Kasumi-1 (cell line): Measurements from ENCODE around the gene MT2A.
"Not testable (repeated sequence)": the region's sequence is repeated elsewhere in the genome, so short reads cannot be mapped to it uniquely, and the experiment has no call there.

Source experiments
- DNase-seq, 2 experiments: peaks; one replicate each; lab custom pipeline; 2025; lab: John Stamatoyannopoulos, UW

Gene MT2A

DNA sequence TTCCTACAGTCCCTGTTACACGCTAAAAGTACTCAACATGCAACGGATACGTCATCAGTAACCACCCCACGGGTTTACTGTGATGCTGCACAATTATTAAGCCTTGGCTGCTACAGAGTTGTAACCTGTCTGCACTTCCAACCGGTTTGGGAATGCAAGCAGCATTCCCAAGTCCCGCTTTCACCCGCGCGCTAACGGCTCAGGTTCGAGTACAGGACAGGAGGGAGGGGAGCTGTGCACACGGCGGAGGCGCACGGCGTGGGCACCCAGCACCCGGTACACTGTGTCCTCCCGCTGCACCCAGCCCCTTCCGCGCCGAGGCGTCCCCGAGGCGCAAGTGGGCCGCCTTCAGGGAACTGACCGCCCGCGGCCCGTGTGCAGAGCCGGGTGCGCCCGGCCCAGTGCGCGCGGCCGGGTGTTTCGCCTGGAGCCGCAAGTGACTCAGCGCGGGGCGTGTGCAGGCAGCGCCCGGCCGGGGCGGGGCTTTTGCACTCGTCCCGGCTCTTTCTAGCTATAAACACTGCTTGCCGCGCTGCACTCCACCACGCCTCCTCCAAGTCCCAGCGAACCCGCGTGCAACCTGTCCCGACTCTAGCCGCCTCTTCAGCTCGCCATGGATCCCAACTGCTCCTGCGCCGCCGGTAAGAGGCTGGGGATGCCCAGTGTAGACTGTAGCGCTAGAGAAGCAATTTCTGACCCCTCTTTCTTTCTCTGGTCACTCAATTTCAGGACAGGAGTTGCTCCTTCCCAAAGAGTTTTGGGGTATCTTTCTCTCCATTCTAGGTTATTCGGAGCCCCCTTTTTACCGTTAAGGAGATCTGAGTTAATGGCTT is at the start of gene MT2A:
MT2A (plus strand) TSS at position 542 of the 833 bp plus-strand sequence; CDS start at position 614, 72 bp downstream.
- peak; percentile 97 to 99 for DNase-seq

DNA sequence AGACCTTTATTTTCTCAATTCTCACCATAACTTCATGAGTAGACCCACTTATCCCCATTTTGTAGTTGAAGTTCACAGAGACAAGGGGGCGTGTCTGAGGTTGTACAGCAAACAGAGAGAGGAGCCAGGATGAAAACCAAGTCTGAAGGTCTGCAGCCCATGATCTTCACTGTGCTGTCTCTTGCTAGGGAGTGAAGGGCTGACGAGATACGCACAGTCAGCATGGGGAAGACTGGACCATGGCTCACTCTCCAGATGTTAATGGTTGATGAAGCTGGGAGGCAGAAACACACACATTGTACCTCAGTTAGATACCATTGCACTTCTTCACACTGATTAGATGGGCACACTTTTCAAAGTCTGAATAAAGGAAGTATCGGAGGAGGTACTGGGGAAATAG is 49.3 kb upstream of the MT2A start:
- no peak for DNase-seq

DNA sequence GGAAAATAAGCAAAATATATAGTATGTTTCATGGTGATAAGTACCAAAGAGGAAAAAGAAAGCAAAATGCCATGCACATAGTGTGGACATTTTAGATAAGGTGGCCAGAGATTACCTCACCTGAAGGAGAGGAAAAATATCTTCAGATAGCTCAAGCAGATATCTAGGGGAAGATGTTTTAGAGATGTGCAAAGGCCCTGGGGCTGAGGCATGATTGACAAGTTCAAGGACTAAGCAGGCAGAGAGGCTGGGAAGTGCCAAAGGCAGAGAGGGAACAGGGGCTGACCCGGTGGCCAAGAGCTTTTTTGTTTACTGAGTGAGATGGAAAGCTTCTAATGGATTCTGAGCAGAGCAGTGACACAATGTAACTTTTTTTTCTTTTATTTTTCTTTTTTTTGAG is 47.9 kb upstream of the MT2A start:
- no peak for DNase-seq

DNA sequence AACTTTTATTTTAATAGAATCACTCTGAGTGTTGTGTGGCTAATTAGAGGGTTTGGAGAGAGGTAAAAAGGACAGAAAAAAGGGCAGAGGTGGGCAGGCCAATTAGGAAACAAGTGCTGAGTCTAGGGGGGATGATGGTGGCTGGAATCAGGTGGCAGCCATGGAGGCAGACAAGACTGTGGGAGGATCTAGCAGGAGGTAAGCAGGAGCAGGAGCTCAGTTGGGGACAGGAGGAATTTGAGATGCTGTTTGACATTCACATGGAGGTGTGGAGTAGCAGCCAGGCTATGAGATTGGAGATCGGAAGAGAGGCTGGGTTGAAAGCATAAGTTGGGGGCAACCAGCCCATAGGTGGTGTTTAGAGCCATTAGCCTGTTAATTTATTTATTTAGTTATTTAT is 47.3 kb upstream of the MT2A start:
- no peak for DNase-seq

DNA sequence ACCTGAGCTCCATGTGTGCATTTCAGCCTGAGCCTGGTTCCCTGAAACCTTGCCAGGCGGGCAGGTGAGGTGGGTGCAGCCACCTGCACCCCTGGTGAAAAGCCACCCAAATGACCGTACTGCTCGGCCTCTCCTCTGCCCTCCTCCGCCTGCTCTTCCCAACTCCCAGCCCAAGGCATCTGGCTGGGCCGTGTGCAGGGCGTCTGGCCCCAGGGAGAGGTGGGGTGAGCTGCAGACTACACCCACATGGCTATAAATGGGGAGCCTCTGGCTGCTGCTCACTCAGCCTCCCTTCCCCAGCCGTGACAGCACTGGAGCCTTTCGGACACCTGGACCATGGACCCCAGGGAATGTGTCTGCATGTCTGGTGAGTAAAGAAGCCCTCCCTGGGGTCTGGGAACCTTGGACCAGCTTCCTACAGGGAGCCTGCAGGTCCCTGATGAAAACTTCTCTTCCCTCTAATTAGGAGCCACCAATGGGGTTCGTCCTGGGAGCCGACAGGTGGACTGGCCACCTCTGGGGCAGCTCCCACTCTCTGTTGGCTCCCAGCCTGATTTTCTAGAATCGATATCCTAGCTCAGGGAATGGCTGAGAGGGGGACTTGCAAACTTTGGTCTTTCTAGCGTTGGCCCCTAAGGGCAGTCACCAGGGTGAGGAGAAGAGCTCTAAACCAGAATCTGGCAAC is 43.4 kb upstream of the MT2A start, which contains the start of gene MT4:
MT4 (plus strand) TSS at position 281 of the 685 bp plus-strand sequence; CDS start at position 337, 56 bp downstream.
- no peak for DNase-seq

DNA sequence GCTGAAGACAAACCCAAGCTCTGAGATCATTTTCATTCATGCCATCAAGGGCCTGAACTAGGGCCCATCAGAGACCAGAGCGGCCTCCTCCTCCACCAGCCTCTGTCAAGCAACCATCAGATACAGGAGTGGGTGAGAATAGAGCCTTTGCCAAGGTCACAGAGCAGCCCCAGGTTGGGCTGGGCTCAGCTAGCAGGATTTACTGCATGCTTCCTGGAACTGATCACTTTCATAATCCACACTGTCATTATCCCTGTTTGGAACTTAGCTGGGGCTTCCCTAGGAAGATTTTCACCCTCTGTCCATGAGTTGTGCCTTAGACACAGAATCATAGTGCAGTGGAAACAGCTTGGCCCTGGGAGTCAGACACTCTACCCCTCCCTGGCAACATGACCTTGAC is 38.4 kb upstream of the MT2A start:
- DNase-seq: no peak

DNA sequence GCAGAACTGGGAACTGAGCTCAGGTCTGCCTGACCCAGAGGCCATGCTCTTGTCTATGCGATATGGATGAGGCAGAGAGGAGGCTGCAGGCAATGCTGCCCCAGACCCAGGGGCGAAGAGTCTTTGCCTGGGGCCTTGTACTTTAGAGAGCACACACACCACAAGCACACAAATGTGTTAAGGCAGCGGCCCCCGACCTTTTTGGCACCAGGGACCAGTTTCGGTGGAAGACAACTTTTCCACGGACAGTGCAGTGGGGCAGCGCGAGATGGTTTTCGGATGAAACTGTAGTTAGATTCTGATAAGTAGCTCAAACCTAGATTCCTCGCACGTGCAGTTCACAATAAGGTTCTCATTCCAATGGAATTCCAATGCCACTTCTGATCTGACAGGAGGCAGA is 36.9 kb upstream of the MT2A start:
- no peak for DNase-seq

DNA sequence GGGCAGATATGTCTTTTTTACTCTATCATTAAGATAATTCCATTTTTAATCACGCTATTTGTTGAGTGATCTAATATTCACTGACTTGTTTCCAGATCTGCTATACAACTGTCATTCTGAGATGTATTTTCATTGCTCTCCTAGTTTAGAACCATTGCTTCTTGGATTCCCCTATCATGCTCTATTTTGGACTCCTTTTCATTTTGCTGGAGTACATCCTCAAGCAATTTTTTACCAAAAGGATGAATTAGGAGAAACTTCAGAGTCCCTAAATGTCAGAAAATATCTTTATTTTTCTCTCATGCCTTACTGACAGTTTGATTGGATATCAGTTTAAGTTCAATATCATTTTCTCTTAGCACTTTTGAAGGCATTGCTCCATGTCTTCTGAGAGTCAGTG is 33.8 kb upstream of the MT2A start:
- DNase-seq: no peak

DNA sequence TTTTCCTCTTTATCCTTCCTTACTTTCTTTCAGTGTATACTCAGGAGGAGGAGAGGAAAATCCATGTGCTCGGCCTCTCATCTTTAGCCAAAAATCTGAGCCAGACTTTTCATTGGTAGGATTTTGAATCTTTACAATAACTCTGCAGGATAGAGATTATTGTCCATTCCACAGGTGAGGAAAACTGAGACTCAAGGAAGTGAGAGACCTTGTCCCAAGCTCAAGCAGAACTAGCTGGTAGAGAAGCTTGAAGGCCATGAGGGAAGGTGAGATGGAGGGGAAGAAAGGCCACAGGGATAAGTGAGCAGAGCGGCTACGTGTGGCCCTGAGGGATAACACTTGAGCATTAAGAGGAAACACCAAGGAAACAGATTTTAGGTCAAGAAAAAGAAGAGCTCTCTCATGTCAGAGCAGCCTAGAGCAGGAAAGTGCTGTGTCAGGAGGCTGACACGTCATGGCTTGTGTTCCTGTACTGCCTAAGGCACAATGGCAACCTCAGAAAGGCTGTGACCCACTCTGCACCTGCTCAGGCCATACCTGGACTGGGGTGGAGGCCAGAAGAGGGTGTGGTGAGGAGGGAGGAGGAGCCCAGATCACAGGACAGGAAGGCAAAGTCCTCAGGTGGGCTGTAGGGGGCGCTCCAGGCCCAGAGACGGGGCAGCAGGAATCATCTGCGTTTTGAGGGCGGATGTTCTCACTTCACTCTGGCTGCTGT is 31.6 kb upstream of the MT2A start:
- peak; percentile 70 to 75 for DNase-seq

DNA sequence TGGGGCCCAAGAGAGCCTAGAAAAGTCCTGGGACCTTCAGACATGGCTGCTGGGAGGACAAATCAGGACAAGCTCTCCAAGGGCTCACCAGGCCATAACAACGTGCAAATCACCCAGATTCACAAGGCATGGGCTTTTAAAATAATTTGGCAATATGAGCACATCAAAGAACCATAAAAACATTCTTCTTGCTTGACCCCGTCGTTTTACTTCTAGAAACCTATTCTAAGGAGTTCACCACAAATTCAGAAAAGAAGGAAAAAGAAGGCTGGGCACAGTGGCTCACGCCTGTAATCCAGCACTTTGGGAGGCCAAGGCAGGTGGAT is 31.1 kb upstream of the MT2A start:
- DNase-seq: no peak

DNA sequence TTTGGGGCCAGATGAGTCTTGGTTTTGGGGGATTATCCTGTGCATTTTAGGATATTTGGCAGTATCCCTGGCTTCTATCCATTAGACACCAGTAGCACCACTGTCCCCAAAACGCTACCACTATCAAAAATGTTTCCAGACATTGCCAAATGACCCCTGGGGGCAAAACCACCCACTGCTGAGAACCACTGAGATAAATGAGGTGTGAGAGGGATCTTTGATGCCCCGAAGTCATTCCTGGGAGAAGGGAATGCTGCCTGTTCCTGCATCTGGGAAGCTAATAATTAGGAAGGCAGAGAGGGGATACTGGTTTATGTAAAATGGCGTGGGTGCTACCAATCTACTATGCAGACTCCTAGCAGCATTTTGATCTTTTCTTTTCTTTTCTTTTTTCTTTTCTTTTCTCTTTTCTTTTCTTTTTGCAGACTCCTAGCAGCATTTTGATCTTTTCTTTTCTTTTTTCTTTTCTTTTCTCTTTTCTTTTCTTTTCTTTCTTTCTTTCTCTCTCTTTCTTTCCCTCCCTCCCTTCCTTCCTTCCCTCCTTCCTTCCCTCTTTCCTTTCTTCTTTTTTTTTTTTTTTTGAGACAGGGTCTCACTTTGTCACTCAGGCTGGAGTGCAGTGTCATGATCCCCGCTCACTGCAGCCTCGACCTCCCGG is 27.9 kb upstream of the MT2A start:
- no peak for DNase-seq

DNA sequence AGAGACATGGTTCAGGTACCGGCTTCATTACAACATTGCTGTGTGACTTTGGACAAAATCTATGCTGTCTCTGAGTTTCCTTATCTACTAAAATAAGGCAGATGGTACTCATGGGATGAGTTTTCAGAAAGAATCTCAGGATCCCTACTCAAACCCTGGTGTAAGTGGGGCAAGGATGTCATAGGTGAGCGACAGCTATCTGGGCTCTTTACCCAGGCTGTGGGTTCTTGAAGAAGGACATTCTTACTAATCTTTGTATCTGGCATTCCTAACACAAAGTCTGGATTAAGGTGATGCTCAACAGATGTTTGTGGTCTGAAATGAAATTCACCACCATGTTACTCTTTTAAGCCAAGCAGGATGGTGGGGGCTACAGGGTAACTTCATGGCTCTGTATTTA is 25.5 kb upstream of the MT2A start:
- not testable (repeated sequence) for DNase-seq

DNA sequence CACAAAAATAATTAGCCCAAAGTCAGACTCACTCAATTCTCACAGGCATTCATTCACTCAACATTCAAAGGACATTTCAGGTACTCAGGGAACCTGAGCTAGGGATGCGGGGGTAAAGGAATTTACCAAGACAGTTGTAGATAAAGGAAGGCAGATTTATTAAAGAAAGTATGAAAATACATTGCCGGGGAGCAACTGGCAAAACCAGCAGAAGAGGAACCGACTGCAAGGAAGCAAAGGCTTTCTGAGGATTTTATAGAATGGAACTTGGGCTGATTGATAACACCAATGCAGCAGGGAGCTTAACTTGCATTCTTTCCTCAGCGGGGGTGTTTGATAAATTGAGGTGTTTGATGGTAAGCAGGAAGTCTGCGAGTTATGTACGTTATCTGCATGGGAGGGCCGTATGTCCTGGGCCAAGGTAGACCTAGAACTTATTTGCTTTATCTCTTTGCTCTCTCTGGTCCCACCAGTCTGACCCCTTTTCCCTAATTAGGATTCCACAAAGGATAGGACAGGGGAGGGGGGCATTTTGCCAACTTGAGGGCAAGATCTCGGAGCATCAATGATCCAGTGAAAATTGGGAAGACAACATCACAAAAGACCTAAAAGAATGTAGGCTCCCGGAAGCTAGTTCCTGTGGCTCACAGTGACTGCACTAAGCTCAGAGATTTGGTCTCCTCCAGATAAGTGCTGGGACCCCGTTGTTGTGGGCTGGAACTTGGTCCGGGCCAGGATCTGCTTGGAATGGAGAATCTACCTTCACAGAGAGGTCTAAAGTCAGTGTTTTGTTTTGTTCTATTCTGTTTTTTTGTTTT is 24.8 kb upstream of the MT2A start:
- DNase-seq: no peak

DNA sequence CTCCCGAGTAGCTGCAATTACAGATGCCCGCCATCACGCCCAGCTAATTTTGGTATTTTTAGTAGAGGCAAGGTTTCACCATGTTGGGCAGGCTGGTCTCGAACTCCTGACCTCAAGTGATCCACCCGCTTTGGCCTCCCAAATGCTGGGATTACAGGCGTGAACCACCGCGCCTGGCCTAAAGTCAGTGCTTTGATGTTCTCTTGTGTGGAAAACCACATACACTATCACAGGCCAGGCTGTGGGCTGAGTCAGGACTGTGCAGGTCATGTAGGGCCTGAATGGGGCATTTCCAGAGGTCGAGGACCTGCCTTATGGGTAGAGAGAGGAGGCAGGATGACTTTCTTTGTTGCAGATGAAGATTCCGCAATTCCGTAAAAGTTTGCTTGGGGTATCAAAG is 24.1 kb upstream of the MT2A start:
- no peak for DNase-seq

DNA sequence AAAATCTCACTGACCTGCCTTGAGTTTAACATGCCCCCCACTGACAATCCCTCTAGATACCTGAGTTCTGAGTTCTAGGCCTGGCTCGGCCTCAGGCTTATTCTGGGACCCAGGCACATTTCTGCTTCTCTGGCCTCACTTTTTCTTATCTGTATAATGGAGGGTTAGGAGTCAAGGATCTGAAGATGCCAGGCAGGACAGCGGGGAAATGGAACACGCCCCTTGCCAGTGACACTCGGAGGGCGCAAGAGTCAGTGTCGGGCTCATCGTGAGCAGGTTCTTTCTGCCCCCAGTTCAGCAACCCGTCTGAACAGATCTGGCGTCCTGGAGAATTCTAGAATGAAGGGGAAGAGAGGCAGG is 19.6 kb upstream of the MT2A start:
- no peak for DNase-seq

DNA sequence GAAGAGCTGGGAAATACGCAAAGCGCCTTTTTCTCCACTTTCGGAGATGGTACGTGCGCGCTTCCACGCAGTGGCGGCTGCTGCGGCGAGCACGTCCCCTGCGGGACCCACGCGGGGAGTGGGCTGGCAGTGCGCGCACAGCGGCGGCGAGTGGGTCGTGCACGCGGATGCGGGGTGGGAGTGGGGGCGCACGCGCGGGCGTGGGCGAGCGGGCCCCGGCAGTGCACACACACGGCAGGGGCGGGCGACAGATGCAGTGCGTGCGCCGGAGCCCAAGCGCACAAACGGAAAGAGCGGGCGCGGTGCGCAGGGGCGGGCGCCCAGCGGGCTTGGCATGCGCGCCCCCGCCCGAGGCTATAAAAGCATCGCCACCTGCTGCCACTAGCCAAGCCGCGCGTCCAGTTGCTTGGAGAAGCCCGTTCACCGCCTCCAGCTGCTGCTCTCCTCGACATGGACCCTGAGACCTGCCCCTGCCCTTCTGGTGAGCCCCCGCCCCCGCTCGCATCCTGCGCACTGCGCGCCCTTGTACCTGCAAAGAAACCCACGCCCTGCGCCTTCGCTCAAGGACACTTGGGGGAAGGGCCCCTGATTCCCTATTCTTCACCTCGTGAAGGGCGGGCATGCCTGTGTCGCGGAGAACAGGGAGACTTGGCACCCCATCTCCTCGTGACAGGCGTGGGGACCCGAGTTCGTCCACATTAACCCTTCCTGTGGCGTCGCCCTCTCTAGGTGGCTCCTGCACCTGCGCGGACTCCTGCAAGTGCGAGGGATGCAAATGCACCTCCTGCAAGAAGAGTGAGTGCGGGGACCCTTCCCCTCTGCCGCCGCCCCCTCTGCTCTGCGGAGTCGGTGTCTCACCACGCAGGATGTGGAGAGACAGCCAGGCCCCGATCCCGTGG is 19.0 kb upstream of the MT2A start, which contains the start of gene MT3:
MT3 (plus strand) TSS at position 388 of the 899 bp plus-strand sequence; CDS start at position 451, 63 bp downstream.
- no peak for DNase-seq

DNA sequence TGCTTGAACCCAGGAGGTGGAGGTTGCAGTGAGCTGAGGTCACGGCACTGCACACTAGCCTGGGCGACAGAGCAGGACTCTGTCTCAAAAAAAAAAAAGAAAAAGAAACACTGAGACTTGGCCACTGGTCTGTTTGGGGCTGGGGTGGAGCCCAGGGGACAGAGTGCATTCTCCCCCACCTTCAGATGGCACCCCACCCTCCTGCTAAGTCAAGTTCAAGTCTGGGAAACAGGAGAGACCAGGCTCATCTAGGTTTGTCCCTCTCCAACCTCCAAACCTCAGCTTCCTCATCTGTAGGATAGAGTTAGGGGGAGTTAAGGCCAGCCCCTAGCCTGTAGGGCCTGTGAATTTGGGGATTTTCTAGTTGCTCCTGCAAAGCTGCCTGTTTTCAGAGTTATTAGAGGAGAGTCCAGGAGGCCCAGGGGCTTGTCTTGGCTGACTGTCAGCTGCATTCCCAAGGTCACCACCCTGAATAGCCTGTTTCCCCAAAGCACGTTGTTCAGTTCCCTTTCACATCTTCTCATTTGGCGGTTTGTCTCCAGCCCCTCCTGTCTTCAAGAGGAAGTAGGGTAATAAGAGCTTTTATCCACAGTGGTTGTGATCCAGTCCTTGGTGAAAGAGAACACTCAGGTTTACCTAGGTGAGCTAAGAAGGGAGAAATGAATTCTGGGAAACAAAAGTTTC is 16.9 kb upstream of the MT2A start:
- peak; percentile 78 to 89 for DNase-seq

DNA sequence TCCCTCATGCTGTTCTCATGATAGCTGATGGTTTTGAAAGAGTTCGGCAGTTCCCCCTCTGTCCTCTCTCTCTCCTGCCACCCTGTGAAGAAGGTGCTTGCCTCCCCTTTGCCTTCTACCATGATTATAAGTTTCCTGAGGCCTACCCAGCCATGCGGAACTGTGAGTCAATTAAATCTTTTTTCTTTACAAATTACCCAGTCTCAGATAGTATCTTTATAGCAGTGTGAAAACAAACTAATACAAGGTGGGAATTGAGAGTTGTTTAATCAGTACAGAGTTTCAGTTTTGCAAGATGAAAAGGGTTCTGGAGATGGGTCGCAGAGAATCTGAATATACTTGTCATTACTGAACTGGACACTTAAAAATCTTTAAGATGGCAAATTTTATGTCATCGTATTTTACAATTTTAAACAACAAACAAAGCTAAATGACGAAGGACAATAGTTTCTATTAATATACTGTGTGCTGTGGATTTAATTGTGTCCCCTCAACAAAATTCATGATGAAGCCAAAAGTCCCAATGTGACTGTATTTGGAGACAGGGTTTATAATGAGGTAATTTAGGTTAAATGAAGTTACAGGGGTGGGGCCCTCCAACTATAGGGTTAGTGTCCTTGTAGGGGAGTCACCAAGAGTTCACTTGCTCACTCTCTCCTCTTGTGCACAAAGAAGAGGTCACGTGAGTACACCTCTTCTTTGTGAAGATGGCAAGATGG is 14.7 kb upstream of the MT2A start:
- no peak for DNase-seq

DNA sequence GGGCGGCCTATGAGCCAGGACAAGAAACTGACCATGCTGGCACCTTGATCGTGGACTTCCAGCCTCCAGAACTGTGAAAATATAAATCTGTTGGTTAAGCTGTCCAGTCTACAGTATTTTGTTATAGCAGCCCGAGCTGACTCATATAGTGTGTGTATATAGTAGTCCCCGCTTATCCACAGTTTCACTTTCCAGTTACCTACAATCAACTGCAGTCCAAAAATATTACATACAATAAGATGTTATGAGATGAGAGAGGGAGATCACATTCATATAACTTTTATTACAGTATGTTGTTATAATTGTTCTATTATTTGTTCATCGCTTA is 14.1 kb upstream of the MT2A start:
- no peak for DNase-seq
